HL-60/S4 (cell line): ENCODE data around the gene MYOCD.

ENCODE experiments used
- in situ Hi-C: fragments of 300-500 bp; cut with MboI; formaldehyde crosslinking; loops from 2 replicates; pipeline ENCODE4 v1.14.3; 2022; ENCODE audit warnings: low sequenced_read_pairs

Gene MYOCD

DNA sequence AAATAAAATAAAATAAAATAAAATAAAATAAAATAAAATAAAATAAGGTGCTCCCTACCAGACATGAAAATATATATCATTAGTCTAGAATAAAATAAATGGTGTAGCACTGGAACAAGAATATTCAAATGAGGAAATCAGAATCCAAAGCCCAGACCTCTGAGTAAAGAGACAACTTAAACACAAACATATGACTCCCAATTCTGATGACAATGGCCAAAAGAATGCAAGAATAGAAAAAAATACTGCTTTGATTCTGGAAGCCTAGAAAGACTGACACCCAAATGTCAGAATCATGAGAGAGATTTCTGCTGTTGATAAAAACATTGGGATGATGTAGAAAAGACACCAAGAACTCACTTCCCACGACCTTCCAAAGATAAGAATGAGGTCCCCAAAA lies 27.9 kb downstream of the MYOCD start:
- in situ Hi-C loops = no loop called here

DNA sequence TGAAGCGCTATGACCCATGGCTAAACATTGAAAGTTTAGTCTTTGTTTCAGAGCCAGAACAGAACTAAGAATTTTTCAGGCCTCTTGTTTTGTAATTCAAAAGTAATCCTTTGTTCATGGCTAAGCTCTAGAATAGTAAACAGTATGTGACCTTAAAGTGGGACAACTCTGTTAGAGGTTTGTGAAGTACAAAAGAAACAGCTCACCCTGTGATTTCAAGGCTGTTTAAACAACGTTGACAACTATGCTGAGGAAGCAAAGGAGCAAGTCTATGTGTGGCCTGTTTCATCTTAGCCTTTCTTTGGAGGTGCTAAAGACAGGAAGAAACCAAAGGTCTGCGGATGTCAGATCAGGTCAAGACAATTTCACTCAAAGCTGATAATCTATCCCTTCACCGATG lies 40.4 kb downstream of the MYOCD start:
- in situ Hi-C loops = no loop called here

DNA sequence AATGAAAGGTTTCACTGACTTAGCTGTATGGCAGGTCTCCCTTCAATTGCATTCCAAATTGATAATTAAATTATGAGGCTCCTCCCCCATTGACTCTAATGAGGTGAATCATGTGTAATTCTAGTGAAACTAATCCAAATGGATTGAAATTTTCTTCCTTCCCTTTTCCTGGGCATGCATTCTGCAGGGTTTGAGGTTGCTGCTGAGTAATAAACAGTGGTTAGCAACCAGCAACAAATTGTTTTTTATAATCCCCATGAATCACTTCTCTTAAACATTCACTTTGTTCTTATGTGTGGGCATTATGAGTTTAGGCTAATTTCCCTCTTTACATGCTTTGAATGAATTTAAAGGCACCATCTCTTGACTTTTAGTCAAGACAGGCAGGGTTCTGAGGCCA lies 43.4 kb downstream of the MYOCD start:
- in situ Hi-C loops = no loop called here

DNA sequence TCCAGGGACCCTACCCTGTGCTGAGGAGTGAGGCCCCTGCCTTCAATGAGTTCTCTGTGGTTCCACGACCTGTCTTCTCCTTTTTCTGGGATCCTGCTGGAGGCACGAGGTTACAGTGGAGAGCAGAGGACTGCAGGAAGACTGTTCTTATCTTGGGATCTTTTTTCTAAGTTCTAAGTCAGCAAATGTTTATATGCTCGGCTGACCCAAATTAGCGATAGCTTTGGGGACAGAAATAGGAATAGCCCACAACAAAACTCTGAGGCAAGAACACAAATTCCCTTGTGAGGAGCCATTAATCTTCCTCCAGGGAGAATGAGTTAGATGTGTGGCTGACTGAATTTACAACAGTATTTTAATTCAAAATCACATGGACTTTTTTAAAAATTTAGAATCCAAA lies 46.7 kb downstream of the MYOCD start:
- in situ Hi-C loops = no loop called here

DNA sequence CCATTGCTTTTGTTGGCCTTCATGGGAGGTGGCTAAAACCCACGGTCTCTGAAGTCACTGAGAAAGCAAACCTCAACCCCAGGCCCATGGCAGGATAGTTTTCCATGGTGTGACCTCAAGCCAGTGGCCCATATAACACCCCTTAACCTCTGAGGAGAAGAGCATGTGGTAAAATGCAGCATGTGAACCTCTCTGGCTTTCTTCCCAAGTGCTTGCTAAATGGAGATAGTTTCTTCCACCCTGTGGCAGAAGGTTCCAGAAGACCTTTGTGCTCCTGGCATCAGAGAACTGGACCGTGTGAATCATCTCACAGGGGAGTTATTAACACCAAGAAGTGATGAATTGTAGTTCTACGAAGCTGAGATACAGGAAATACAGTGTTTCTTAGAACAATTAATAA lies 47.3 kb downstream of the MYOCD start:
- in situ Hi-C loops = no loop called here

DNA sequence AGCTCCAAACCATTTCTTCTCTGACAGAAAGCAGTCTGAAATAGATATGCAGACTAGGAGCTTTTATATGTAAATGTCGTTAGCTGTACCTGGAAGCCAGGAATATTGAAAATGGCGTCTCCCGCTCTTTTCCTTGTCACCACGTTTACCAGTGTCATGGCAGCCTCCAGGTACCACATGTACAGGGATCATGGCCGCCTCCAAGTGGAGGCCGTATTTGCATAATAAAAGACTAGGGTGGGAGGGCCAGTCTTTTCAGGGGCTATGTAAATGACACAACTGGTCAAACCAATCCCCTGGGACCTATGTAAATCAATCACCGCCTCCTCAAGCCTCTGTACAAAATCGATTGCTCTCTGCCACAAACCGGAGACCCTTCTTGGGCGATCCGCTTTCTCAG lies 54.3 kb downstream of the MYOCD start:
- in situ Hi-C loops = no loop called here

DNA sequence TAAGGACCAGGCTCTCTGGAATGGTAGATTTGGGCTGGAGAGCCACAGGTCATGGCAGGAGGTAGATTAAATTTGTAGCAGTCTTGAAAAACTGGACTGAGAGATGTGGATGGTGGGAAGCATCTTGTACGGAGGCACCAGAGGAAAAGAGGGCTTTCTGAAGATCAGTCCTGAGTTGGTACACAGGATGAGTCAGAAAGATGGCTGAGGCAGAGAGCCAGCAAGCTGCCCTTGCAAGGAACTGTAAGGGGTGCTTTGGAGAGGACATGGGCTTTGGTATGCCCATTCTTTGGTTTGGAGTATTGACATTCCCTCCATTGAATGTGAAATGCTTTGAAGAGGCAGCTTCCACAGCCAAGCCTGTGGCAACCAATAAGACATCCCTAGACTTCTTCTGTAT lies 55.9 kb downstream of the MYOCD start:
- in situ Hi-C loops = no loop called here

DNA sequence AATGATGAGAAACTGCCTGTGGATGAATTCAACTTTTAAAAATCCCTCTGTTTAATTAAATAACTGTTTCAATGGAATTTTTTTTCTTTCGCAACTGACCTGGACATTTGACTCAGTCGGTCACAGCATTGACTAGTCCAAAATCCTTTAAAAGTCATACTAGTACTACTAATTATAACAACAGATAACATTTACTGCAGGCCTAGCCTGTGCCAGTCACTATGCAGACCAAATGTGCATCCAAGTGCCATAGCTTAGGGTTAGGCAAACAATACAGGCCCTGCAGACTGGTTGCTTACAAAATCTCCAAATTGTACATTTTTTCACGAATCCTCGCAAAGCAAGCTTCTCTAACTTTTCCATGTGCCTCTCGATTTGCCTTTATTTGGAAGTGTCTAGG lies 56.6 kb downstream of the MYOCD start:
- in situ Hi-C loops = no loop called here

DNA sequence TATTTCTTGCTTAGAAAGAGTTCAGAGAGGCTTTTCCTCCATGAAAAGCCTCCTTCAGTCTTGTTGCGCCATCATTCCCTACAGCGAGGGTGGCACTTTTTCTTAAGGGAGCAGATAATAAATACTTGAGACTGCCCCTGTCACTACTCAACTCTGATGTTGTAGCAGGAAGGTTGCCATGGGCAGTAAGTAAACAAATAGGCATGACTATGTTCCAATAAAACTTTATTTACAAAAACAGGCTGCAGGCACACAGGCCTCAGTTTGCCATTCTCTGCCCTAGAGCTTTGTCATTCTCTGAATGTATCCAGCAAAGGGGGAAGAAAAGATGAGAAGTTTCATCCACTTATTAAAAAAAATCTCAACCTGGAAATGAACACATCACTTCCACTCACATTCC lies 60.4 kb downstream of the MYOCD start:
- in situ Hi-C loops = no loop called here

DNA sequence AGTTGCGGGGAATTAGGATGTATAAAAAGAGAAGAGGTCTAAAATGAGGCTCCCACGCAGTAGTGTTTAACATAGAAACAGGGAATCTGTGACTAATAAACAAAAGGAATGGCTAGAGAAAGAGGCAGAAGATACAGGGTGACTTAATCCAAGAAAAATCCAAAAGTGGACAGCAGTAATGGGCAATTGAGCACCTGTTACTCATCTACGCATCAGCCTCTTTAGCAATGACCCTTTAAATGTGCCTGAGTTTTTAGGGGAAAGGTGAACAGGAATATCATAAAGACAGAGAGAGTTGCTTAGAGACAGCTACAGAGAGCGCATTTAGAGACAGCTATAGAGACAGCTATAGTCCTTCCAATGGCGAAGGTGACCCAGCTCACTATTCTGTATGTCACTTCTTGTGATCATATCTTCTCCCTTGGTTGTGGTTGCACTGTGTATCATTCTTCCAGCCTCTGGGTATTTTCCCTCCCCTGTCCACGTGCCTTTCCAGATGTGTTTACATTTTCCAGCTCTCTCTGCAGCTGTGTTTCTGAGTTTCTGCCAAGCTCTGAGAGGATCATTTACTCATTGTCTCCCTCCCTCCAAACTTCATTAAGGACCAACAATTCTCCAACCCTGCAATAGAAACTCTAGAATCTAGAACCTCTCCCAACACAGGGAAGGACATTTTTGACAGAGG lies 61.5 kb downstream of the MYOCD start:
- in situ Hi-C loops = no loop called here

DNA sequence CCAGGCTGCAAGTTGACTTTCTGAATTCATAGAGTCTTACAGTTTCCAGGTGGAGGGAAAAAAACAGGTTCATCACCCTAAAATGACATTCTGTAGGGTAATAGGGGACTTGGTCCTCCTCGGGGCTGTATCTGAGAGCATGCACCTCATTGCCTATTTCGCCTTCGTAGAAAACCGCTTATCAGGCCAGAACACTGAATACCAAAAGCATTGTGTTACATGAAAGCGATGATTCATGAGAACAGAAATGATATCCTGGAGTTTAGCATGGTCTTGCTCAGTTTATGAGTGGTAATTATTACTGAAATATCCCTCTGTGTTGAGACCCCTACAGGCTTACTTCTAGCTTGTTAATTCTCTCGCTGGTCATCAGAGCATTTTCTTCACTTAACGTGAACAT lies 62.2 kb downstream of the MYOCD start:
- in situ Hi-C loops = no loop called here

DNA sequence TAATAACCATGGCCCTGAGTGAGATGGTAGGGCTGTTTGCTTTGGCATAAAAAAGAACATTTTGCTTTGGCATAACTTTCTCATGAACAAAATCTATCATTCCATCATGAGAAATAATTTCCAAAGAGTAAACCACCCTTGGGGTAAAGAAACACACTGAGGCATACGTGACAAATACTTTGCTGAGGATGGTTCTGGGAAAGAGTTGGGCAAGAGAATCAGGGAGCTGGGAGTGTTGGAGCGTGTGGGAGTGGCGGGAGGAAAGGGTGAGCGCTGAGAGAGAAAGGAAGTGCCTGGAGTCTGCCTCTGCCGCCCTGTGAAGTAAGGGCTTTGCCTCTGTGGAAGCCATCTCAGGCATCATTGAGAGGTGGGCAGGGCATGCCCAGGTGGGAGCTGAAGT lies 63.4 kb downstream of the MYOCD start:
- in situ Hi-C loops = no loop called here

DNA sequence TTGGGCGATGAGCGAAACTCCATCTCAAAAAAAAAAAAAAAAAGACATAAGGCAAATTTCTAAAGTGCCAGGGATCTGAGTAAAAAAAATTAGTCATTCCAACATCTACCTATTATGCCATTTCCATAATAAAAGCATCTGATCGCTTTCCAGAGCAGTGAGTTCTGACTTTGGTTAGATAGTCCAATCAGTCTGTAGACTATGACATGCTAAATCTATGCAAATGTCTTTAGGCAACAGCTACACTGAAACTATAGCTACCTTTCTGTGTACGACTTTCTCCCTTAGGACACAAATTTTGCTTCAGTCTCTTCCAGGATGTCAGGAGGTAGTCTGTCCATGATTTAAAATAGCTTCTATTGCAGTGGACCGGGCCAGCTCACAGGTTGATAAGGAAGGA lies 64.7 kb downstream of the MYOCD start:
- in situ Hi-C loops = no loop called here

DNA sequence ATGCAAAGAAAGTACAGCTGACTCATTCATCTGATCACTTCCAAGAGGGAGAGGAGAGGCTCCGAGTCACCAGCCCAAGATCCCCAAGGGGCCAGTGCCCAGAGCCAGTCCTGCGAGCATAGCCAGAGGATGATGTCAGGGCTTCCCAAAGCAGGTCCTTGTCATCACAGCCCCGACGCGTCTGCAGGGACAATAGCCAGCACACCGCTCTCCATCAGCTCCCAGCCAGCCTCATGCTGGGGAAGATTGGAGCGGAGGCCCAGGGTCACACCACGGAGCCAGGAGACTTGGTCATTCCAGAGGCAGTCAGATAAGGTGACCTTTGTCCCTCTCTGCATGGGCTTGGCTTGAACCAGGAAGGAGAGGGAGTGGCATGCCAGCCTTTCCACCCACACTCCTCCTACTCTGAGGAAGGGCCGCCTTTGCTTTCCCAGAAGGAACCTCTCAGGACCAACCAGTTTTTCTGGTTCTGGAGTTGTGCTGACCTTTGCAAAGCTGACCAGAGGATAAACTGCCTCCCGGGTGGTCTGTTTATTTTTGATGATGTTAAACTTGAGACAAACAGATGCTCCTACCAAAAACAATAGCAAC lies 65.3 kb downstream of the MYOCD start:
- in situ Hi-C loops = no loop called here

DNA sequence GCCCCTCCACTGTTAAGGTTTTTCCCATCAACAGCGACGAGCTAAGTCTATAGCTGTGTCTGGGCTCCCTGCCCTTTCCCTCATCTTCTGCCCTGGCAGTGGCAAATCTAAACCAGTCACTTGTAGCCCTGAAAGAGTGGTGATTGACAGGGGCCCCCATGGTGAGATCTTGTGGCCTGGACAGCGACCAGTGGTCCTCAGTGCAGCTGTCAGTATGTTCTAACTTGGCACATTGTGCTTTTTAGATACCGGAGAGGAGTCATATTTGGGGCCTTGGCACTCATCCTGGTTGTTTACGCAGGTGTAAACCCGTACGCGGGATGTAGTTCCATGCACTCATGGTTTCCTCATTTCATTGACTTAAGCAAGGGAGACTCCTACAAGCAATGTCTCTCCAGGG lies 66.1 kb downstream of the MYOCD start:
- in situ Hi-C loops = no loop called here

DNA sequence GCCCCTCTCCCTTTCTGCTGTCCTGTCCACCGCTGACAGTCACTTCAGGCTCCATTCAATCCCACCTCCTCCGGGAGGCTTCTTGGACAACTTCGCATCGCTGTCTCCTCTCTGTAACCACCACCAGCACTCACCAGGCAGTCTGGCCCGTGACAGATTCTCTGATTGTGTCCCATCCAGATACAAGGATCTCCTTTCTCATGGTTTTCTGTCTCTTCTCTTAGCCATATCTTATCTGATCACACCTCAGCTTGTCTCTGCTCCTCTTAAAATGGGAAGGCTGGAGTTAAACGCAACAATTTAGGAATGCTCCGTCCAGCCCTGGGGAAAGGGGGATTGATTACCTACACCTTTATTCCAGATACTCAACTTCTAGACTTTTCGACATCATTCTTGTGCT lies 66.7 kb downstream of the MYOCD start:
- in situ Hi-C loops = no loop called here

DNA sequence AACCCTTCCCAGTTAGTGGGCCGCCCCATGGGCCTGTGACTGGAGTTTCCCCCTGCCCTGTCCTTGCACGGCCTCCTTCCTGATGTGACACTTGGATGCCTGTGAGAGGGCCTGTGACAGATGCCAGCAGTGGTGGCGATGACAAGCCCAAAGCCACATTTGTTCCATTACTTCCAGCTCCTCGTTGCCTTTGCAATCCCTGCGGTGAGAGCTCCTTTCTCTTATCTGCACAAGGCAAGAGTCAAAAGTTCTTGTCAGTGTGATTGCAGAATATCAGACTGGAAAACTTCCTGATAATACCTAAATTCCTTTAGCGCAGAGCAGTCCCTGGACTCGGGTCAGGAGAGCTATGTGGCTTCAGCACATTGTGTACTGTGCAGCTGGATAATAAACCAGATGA lies 69.2 kb downstream of the MYOCD start:
- in situ Hi-C loops = no loop called here

DNA sequence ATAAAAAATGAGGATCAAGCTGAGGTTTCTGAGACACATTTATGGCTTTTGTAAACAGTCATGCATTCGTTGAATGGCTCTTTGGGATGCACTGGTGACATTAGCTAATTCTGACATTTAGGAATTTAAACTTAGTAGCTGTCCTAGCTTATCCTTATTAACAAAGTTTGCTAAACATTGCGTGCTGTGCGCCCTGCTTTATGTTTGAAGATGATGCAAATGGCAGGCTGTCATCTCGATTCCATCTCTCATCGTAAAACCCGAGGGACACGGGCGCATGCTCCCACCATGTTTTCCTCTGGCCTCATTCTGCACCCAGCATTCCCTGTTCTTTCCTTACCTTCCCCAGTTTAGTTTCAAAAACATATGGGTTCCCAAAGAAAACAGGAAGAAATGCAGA lies 69.8 kb downstream of the MYOCD start:
- in situ Hi-C loops = no loop called here

DNA sequence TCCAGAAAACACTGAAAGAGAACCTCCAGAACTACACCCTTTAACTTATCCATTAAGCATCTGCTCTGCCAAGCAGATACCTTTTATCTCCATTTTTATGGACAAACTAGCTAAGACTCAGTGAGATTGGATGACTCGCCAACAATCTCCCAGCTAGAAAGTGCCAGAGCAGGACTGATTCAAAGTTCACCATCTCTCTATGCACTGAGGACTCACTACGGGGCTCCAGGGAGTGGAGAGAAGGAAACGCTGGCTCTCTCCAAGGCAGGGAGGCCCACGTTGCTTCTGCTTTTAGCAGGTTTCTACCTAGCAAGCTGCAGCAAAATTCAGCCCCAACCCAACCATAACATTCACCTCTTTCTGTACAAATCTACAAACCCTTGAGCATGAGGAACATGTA lies 70.8 kb downstream of the MYOCD start:
- in situ Hi-C loops = no loop called here

DNA sequence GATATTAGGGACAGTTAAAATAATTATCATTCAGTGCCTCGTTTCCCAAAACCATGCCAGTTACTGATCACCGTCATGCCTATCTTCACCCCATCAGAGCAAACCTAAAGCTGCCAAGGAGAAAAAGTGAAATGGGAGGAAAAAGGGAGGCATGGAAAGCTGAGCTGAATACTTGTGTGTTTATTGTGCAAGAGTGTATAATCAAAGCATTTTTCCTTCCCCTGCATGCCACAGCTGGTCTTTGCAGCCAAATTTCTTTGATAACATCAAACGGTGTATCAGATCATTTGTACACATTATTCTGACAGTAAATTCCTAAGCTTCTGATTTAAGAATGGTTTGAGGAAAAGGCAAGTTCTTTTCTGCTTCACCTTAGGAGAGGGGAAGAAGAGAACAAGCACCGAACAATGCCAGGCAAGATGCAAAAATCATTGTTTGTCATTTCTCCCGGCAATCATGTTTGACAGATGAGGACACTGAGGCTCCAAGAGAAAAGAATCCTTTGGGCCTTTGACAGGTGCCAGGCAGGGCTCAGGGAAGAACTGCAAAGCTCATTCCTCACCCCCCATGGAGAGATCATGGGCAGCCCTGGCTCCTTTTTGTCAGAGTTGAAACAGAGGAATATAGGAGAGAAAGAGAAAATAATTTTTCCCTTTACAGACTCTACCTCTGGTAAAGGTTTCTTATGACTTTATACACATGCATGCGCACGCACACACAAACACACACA lies 72.2 kb downstream of the MYOCD start:
- in situ Hi-C loops = no loop called here

DNA sequence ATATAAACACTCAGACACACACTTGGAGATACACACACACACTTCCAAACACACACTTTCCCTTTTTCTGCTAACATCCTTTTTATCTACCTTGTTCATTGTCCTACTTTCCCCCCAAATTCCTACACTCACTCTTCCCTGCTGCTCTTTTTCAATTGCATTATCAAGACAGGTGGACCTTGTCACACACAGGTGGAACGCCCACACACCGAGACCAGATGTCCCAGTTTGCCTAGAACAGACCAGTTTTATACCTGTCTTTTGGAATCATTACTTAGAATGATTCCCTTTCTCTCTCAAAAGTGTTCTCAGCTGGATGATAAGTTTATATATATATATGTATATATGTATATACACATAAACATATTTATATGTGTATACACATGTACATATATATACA lies 72.9 kb downstream of the MYOCD start:
- in situ Hi-C loops = no loop called here

DNA sequence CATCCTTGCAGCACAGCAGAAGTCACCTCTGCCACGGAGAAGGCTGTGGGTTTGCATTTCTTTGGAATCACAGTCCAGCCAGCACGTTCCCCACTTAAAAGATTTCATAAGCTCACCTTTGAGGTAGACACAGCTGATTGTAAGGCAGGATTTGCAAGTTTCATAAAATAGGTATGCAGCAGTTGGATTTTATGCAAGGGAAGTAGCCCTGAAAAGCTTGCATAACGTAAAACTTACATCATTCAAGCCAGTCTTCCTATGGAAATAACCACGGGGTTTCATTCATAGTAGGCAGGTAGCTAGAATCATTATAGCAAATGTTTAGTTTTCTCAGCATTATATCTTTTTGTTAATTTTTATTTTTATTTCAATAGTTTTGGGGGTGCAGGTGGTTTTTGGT lies 73.8 kb downstream of the MYOCD start:
- in situ Hi-C loops = no loop called here

DNA sequence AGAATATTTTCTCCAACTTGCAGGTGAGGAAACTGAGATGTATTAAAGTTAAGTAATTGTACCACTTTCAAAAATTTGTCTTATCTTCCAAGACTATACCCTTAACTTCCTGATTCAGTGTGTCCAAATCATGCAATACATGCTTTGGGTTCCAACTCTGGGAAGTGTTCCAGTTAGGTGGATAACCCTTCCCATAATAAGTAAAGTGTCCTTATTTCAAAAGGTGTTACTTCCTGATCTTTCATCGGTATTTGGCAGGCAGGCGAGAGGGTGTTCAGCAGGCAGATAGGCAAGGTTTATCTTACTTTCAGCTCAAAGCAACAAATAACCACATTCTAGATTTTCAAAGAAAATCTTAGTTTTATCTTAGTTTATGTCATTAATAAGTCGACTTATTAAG lies 77.4 kb downstream of the MYOCD start:
- in situ Hi-C loops = no loop called here
